ENCODE results near the gene DAGLA.

DNA sequence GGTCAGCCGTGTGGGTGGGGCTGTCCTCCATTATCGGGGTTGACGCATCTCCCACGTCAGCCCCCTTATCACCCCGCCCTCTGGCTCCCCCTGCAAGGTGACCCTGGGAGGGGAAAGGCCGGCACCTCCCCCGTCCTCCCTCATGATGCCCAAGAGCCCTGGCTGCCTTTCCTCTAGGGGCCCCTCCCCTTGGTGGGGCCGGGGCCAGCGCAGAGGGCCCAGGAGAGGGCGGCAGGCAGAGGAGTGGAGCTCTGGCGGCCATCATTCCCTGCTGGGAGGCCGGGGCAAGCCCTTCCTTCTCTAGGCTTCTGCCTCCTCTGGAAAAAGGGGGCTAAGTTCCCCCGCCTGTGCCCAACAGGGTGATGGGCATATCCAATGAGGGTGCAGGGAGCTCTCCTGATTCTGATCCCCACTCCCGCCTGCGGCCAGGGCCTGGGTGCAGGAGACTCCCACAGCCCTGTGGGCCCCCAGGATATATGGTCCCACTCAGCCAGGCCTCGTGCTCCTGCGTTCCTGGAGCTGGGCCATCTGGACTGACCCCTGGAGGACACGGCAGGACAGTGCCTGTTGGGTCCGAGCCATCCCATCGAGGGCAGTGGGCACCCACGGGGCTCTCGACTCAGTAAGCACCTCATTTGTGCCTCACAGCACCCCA, 84.5 kb downstream of the DAGLA start:
- TF ChIP-seq, protein P1, sequence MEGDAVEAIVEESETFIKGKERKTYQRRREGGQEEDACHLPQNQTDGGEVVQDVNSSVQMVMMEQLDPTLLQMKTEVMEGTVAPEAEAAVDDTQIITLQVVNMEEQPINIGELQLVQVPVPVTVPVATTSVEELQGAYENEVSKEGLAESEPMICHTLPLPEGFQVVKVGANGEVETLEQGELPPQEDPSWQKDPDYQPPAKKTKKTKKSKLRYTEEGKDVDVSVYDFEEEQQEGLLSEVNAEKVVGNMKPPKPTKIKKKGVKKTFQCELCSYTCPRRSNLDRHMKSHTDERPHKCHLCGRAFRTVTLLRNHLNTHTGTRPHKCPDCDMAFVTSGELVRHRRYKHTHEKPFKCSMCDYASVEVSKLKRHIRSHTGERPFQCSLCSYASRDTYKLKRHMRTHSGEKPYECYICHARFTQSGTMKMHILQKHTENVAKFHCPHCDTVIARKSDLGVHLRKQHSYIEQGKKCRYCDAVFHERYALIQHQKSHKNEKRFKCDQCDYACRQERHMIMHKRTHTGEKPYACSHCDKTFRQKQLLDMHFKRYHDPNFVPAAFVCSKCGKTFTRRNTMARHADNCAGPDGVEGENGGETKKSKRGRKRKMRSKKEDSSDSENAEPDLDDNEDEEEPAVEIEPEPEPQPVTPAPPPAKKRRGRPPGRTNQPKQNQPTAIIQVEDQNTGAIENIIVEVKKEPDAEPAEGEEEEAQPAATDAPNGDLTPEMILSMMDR (IDR thresholded peaks at IDR 0.05; ENCODE audit: poor library complexity): no peak
- TF ChIP-seq EZH2phosphoT487 (IDR thresholded peaks at IDR 0.05; ENCODE audit: low read depth, severe bottlenecking, unreplicated experiment) (no peak), EZH2 (IDR thresholded peaks at IDR 0.05; ENCODE audit: borderline replicate concordance) (no peak)

All from hepatocyte (in vitro differentiated cells).